WTC11 (cell line): Measurements from ENCODE around the gene MACROD2.

Source experiments
- ZNF232 ChIP-seq: sonication (generic); formaldehyde crosslinking; IDR thresholded peaks from 2 replicates; pipeline ENCODE4 v1.8.0; 2022; ENCODE audit warnings: mild to moderate bottlenecking, missing genetic modification reagents
- TF ChIP-seq, protein P1 (sequence below): fragments of 200-600 bp; IDR thresholded peaks from 2 replicates; pipeline ENCODE4 v1.8.0; 2022; ENCODE audit warnings: antibody characterized with exemption

DNA sequence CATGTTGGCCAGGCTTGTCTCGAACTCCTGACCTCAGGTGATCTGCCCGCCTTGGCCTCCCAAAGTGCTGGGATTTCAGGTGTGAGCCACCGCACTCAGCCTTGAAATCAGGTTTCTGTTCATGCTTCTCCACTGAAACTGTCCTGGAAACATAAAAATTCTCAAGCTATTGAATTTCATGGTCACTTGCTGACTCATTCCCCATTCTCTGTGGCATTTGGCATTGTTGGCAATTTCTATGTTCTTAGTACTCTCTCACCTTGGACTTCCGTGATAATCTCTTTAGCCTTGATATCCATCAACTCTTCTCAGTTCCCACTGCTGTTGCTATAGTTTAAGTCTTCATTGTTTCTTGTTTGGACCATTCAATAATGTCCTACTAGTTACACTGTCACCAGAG lies 11.1 kb upstream of the MACROD2 start:
- TF ChIP-seq, protein P1, sequence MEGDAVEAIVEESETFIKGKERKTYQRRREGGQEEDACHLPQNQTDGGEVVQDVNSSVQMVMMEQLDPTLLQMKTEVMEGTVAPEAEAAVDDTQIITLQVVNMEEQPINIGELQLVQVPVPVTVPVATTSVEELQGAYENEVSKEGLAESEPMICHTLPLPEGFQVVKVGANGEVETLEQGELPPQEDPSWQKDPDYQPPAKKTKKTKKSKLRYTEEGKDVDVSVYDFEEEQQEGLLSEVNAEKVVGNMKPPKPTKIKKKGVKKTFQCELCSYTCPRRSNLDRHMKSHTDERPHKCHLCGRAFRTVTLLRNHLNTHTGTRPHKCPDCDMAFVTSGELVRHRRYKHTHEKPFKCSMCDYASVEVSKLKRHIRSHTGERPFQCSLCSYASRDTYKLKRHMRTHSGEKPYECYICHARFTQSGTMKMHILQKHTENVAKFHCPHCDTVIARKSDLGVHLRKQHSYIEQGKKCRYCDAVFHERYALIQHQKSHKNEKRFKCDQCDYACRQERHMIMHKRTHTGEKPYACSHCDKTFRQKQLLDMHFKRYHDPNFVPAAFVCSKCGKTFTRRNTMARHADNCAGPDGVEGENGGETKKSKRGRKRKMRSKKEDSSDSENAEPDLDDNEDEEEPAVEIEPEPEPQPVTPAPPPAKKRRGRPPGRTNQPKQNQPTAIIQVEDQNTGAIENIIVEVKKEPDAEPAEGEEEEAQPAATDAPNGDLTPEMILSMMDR = no peak
- no peak for TF ChIP-seq ZNF232 (CRISPR knock-in tag)
